Tibial nerve (tissue), 4 donors: Measurements from ENCODE around the gene RDX. TPM values are rescaled to one million over a fixed set of nuclear protein-coding genes. Genes with fewer than 3 reads are reported as not detected.

Source experiments
- DNase-seq, 2 donors: peaks; one replicate each; pipeline ENCODE4 v3.0.0-alpha.2; 2019; ENCODE audit warnings: low spot score in 2 of 2
- H3K27ac ChIP-seq, 4 donors: fragments of 200-600 bp; sonication (generic) in 3 of 4; one replicate each; pipeline ENCODE4 v1.5.1; 2017 to 2019; ENCODE audit warnings: mild to moderate bottlenecking in 1 of 4
- H3K27me3 ChIP-seq, 2 donors: fragments of 200-600 bp; sonication (generic) in 1 of 2; one replicate each; pipeline versions ENCODE4 v1.5.1 to v1.6.0; 2017 to 2019
- H3K36me3 ChIP-seq, 3 donors: fragments of 200-600 bp; sonication (generic); one replicate each; pipeline ENCODE4 v1.5.1; 2018 to 2019
- H3K4me1 ChIP-seq, 4 donors: fragments of 200-600 bp; sonication (generic) in 3 of 4; one replicate each; pipeline ENCODE4 v1.5.1; 2017 to 2019
- H3K4me3 ChIP-seq, 4 donors: fragments of 200-600 bp; sonication (generic) in 3 of 4; one replicate each; pipeline ENCODE4 v1.5.1; 2017 to 2019; ENCODE audit warnings: mild to moderate bottlenecking in 1 of 4, moderate library complexity in 1 of 4
- H3K9me3 ChIP-seq, 4 donors: fragments of 200-600 bp; sonication (generic) in 3 of 4; one replicate each; pipeline ENCODE4 v1.5.1; 2017 to 2019
- CTCF ChIP-seq, 5 experiments: fragments of 200-600 bp in 3 of 5; fragments of 450-650 bp in 2 of 5; sonication (generic) in 3 of 5; IDR thresholded peaks; one replicate each; pipeline ENCODE4 v1.5.1; 2016 to 2019; ENCODE audit warnings: antibody characterized with exemption in 5 of 5, mild to moderate bottlenecking in 3 of 5, moderate library complexity in 2 of 5
- EP300 ChIP-seq, 2 donors: sonication (generic); formaldehyde crosslinking; IDR thresholded peaks; one replicate each; pipeline ENCODE4 v1.6.1; 2017; ENCODE audit warnings: antibody characterized with exemption in 2 of 2, mild to moderate bottlenecking in 1 of 2
- POLR2A ChIP-seq, 2 donors: fragments of 450-650 bp; IDR thresholded peaks; one replicate each; pipeline ENCODE4 v1.6.1; 2017; ENCODE audit warnings: antibody characterized with exemption in 2 of 2, mild to moderate bottlenecking in 2 of 2, moderate library complexity in 2 of 2
- WGBS, 2 donors: methylation state at CpG; one replicate each; pipeline ENCODE4 v1.1.5; 2018; 5-methylcytosine and 5-hydroxymethylcytosine counted together
- total RNA-seq, 4 donors: library from RNA; depleted of rRNA; stranded (reverse); fragments of >200 nt; gene quantifications; one replicate each; pipeline ENCODE4 v1.1.0, GENCODE V29; 2016

Gene RDX
- total RNA-seq, 4 donors from 2014 or later, result 59.8 to 120 (median 88.8) TPM

- 76 to 77% methylated on average over 5 of the region's 5 CpGs for WGBS, 2 donors
- TF ChIP-seq POLR2A (IDR thresholded peaks at IDR 0.05) (no peak), EP300 (IDR thresholded peaks at IDR 0.05) (no peak), CTCF (IDR thresholded peaks at IDR 0.05) (no peak)
Observed at GRCh38 chr11:110298301-110298765, 1.9 kb upstream of the RDX start.

GRCh38 chr11:110297726-110298300, 1.4 kb upstream of the RDX start:
- no peaks in the 10 kb centered on the region for H3K9me3 ChIP-seq
- DNase-seq, result no peak
- H3K4me1 ChIP-seq, result peaks cover 0 to 37% (median 18%) of the 10 kb centered on the region in 4 donors
- H3K4me3 ChIP-seq, result no peak overlapping the region
- 82 to 85% methylated on average over 3 of the region's 3 CpGs for WGBS, 2 donors
- TF ChIP-seq EP300 (IDR thresholded peaks at IDR 0.05), result no peak
- TF ChIP-seq CTCF (IDR thresholded peaks at IDR 0.05), result no peak
- no peak for TF ChIP-seq POLR2A (IDR thresholded peaks at IDR 0.05)
- H3K27me3 ChIP-seq, result no peaks in the 10 kb centered on the region
- no peaks in the 10 kb centered on the region for H3K36me3 ChIP-seq
- peak overlapping the region in 2 of 4 donors; percentile 98 to 99 for H3K27ac ChIP-seq

More at GRCh38 chr11:110298301-110298765, 1.9 kb upstream of the RDX start:
- Histone ChIP-seq H3K9me3 (no peaks in the 10 kb centered on the region), H3K27me3 (no peaks in the 10 kb centered on the region), H3K27ac (no peak overlapping the region), H3K4me3 (no peak overlapping the region), H3K36me3 (no peaks in the 10 kb centered on the region), H3K4me1 (peaks cover 0 to 32% (median 14%) of the 10 kb centered on the region in 4 donors)
- no peak for DNase-seq

- WGBS, 2 donors, result 41 to 44% methylated on average over 10 of the region's 10 CpGs
- peak overlapping the region; percentile 97 to 99 (median 98) for H3K27ac ChIP-seq
Observed at GRCh38 chr11:110297076-110297725, 787 bp upstream of the RDX start.

GRCh38 chr11:110295531-110296225, 736 bp downstream of the RDX start:
- H3K36me3 ChIP-seq, result no peaks in the 10 kb centered on the region
- peak; percentile 22 to 51 for DNase-seq
- no peaks in the 10 kb centered on the region for H3K27me3 ChIP-seq
- WGBS, 2 donors, result 0 to 1% methylated on average over 29 to 38 of the region's 39 CpGs
- H3K4me3 ChIP-seq, result peak overlapping the region; percentile 83 to 99 (median 93)
- no peaks in the 10 kb centered on the region for H3K9me3 ChIP-seq
- peaks cover 0 to 50% (median 20%) of the 10 kb centered on the region in 4 donors for H3K4me1 ChIP-seq
- peak overlapping the region; percentile 97 to 99 (median 98) for H3K27ac ChIP-seq
- no peak for TF ChIP-seq EP300 (IDR thresholded peaks at IDR 0.05)
- TF ChIP-seq POLR2A (IDR thresholded peaks at IDR 0.05), result no peak
- TF ChIP-seq CTCF (IDR thresholded peaks at IDR 0.05), result no peak

More at GRCh38 chr11:110297076-110297725, 787 bp upstream of the RDX start:
- Histone ChIP-seq H3K4me1 (peaks cover 0 to 40% (median 20%) of the 10 kb centered on the region in 4 donors), H3K27me3 (no peaks in the 10 kb centered on the region), H3K36me3 (no peaks in the 10 kb centered on the region), H3K9me3 (no peaks in the 10 kb centered on the region), H3K4me3 (peak overlapping the region; percentile 39 to 99 (median 88))
- TF ChIP-seq EP300 (IDR thresholded peaks at IDR 0.05) (no peak), CTCF (IDR thresholded peaks at IDR 0.05) (no peak), POLR2A (IDR thresholded peaks at IDR 0.05) (no peak)
- no peak for DNase-seq
